Ascending aorta (tissue), 2 donors: ENCODE measurements around the gene GDPD1. TPM values are rescaled to one million over a fixed set of nuclear protein-coding genes. Genes with fewer than 3 reads are reported as not detected.
"Not testable (repeated sequence)": the region's sequence is repeated elsewhere in the genome, so short reads cannot be mapped to it uniquely, and the experiment has no call there.

Experiments used
- DNase-seq, 2 donors: peaks; one replicate each; pipeline ENCODE4 v3.0.0-alpha.2; 2019; ENCODE audit warnings: low spot score in 2 of 2
- H3K27ac ChIP-seq, 2 donors: fragments of 200-600 bp; sonication (generic); one replicate each; pipeline ENCODE4 v1.5.1; 2016 to 2017; ENCODE audit warnings: mild to moderate bottlenecking in 1 of 2
- H3K27me3 ChIP-seq: fragments of 200-600 bp; sonication (generic); one replicate; pipeline ENCODE4 v1.5.1; 2017
- H3K36me3 ChIP-seq, 2 donors: fragments of 200-600 bp; sonication (generic); one replicate each; pipeline ENCODE4 v1.5.1; 2016
- H3K4me1 ChIP-seq, 2 donors: fragments of 200-600 bp; sonication (generic); one replicate each; pipeline ENCODE4 v1.5.1; 2016 to 2017; ENCODE audit warnings: mild to moderate bottlenecking in 1 of 2
- H3K4me3 ChIP-seq, 2 donors: fragments of 200-600 bp; sonication (generic); one replicate each; pipeline ENCODE4 v1.5.1; 2016 to 2017; ENCODE audit warnings: mild to moderate bottlenecking in 1 of 2
- H3K9me3 ChIP-seq, 2 donors: fragments of 200-600 bp; sonication (generic); one replicate each; pipeline ENCODE4 v1.5.1; 2016
- intact Hi-C: fragments of 100-400 bp; cut with DNase I; formaldehyde crosslinking; loops from one replicate; pipeline ENCODE4 v1.15.1; 2023
- total RNA-seq: library from RNA; depleted of rRNA; stranded (reverse); fragments of >200 nt; gene quantifications from one replicate; pipeline ENCODE4 v1.1.0, GENCODE V29; 2016
- TF ChIP-seq, protein P1 (sequence below), 3 experiments: fragments of 200-600 bp in 2 of 3; fragments of 450-650 bp in 1 of 3; sonication (generic) in 2 of 3; IDR thresholded peaks; one replicate each; pipeline ENCODE4 v1.5.1; 2016 to 2019; ENCODE audit warnings: antibody characterized with exemption in 3 of 3, mild to moderate bottlenecking in 1 of 3, moderate library complexity in 1 of 3

Gene GDPD1
- total RNA-seq, 1 donor from 2014 or later: not detected

- TF ChIP-seq, protein P1, sequence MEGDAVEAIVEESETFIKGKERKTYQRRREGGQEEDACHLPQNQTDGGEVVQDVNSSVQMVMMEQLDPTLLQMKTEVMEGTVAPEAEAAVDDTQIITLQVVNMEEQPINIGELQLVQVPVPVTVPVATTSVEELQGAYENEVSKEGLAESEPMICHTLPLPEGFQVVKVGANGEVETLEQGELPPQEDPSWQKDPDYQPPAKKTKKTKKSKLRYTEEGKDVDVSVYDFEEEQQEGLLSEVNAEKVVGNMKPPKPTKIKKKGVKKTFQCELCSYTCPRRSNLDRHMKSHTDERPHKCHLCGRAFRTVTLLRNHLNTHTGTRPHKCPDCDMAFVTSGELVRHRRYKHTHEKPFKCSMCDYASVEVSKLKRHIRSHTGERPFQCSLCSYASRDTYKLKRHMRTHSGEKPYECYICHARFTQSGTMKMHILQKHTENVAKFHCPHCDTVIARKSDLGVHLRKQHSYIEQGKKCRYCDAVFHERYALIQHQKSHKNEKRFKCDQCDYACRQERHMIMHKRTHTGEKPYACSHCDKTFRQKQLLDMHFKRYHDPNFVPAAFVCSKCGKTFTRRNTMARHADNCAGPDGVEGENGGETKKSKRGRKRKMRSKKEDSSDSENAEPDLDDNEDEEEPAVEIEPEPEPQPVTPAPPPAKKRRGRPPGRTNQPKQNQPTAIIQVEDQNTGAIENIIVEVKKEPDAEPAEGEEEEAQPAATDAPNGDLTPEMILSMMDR (IDR thresholded peaks at IDR 0.05): no peak
Observed at GRCh38 chr17:59289981-59290301, 69.6 kb downstream of the GDPD1 start.

GRCh38 chr17:59290302-59290998, 70.1 kb downstream of the GDPD1 start:
- intact Hi-C loops, H3K27ac ChIP-seq: not testable (repeated sequence)

More at GRCh38 chr17:59289981-59290301, 69.6 kb downstream of the GDPD1 start:
- Histone ChIP-seq H3K36me3 (no peaks in the 10 kb centered on the region), H3K9me3 (no peaks in the 10 kb centered on the region), H3K4me3 (no peak overlapping the region), H3K27me3 (no peaks in the 10 kb centered on the region), H3K27ac (no peak overlapping the region), H3K4me1 (no peaks in the 10 kb centered on the region)
- intact Hi-C loops: no loop called here
- no peak for DNase-seq

DNA sequence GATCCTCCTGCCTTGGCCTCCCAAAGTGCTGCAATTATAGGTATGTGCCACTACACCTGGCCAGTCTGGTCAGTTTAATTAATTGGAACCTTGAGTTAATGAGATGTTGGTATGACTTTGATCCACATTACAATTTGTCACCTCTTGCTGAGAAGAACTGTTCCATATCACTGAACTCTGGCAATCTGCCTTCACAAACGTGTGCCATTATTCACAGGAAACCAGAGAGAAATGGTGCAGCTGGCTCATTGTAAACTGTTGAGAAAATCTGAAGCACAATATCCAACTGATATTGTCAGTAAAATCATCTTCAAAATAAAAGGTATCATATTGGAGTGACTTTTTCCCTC, 71.8 kb downstream of the GDPD1 start:
- Histone ChIP-seq H3K27ac (no peak overlapping the region), H3K4me3 (no peak overlapping the region), H3K27me3 (no peaks in the 10 kb centered on the region), H3K9me3 (no peaks in the 10 kb centered on the region), H3K36me3 (no peaks in the 10 kb centered on the region), H3K4me1 (no peaks in the 10 kb centered on the region)
- no peak for DNase-seq
- intact Hi-C loops: no loop called here
- TF ChIP-seq, protein P1 (IDR thresholded peaks at IDR 0.05): no peak

More at GRCh38 chr17:59290302-59290998, 70.1 kb downstream of the GDPD1 start:
- not testable (repeated sequence) for H3K36me3 ChIP-seq, H3K9me3 ChIP-seq, H3K27me3 ChIP-seq, DNase-seq, H3K4me3 ChIP-seq, H3K4me1 ChIP-seq

GRCh38 chr17:59296190-59296589, 75.9 kb downstream of the GDPD1 start:
- intact Hi-C loops: no loop called here
- no peak for DNase-seq
- Histone ChIP-seq H3K27me3 (no peaks in the 10 kb centered on the region), H3K4me3 (no peak overlapping the region), H3K27ac (no peak overlapping the region), H3K9me3 (no peaks in the 10 kb centered on the region), H3K36me3 (no peaks in the 10 kb centered on the region), H3K4me1 (no peaks in the 10 kb centered on the region)
- TF ChIP-seq, protein P1 (IDR thresholded peaks at IDR 0.05): no peak

DNA sequence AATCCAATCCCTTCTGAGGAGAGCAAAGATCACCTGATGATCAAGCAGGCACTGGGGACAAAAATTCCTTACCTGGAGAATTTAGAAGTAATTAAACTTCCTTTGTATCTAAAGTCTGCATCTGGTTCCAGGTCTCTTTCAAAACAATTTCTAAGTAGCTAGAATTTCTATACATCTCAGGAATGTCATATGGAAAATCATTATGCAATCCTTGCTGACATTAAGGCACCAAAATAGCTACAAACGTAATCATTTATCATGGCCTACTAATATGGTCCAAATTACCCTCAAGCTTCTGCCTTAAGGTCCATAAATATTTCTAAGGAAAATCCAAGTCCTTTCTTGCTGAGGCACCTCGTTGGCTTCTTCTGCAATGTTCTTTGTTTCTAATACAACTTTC, 78.2 kb downstream of the GDPD1 start:
- Histone ChIP-seq H3K27ac (no peak overlapping the region), H3K4me3 (no peak overlapping the region), H3K4me1 (no peaks in the 10 kb centered on the region), H3K9me3 (no peaks in the 10 kb centered on the region), H3K36me3 (no peaks in the 10 kb centered on the region), H3K27me3 (no peaks in the 10 kb centered on the region)
- TF ChIP-seq, protein P1 (IDR thresholded peaks at IDR 0.05): no peak
- intact Hi-C loops: no loop called here
- DNase-seq: no peak

DNA sequence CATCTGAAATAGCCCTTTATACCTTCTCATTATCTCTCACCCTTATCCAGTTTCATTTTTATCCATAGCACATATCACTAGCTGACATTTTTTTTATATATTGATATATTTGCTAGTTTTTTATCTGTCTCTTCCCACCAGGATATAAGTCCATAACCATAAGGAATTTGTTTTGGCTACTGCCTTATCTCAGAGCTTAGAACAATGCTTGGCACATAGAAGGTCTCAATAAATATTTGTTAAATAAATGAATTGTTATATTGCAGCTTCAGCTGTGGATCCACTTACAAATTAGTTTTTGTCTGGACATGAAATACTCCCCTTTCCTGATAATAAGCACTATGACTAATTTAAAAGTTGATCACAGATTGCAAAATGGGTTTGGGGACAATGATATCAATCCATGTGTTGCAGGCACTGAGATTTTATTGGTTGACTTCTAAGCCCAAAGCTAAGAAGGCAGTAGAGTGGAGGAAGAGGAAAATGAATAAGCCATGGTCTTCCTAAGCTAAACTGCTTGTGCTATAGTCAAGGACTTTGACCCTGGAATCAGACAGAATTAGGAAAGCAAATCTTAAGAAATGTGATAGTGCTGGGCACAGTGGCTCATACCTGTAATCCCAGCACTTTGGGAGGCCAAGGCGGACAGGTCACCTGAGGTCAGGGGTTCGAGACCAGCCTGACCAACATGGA, 79.2 kb downstream of the GDPD1 start:
- no peaks in the 10 kb centered on the region for H3K27me3 ChIP-seq
- no peak overlapping the region for H3K4me3 ChIP-seq
- H3K27ac ChIP-seq: no peak overlapping the region
- H3K9me3 ChIP-seq: no peaks in the 10 kb centered on the region
- no peak for DNase-seq
- TF ChIP-seq, protein P1 (IDR thresholded peaks at IDR 0.05): no peak
- intact Hi-C loops: no loop called here
- H3K36me3 ChIP-seq: no peaks in the 10 kb centered on the region
- no peaks in the 10 kb centered on the region for H3K4me1 ChIP-seq
